ENCODE results near the gene IDH3B.

IDH3B gene

DNA sequence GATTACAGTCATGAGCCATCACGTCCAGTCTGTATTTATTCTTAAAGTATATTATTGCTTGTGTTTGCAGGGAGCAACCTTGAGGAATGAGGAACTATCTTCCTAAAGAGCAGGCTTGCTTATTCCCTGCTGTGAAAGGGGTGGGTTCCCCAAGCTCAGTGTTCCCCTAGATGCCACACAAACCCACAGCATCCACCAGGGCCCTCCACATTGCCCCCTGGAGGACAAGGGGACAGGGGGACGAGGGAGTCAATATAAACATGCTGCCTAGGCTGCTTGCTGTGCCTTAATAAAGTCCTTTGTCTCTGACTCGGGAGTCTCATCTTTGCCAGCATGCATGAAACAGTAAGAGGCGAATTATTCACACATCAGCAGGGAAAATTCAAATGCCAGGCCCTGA, 8.0 kb upstream of the IDH3B start:
- Histone ChIP-seq H2AFZ (ENCODE audit: low read length) (no peak overlapping the region), H4K20me1 (ENCODE audit: insufficient read depth, low read length) (no peaks in the 10 kb centered on the region), H3K36me3 (replicated peaks; ENCODE audit: insufficient read depth, low read length) (no peaks in the 10 kb centered on the region), H3K4me3 (ENCODE audit: low read length) (no peak overlapping the region), H3K9ac (ENCODE audit: low read length) (no peak overlapping the region), H3F3A (ENCODE audit: insufficient read depth, low read length) (no peaks in the 10 kb centered on the region), H3K9me2 (replicated peaks; ENCODE audit: insufficient read depth, low read length) (no peaks in the 10 kb centered on the region), H3K9me3 (replicated peaks; ENCODE audit: insufficient read depth, low read length) (no peaks in the 10 kb centered on the region), H3K27me3 (replicated peaks; ENCODE audit: insufficient read depth, low read length) (peaks cover 11% of the 10 kb centered on the region), H3K4me2 (ENCODE audit: low read depth, low read length) (no peak overlapping the region), H3K79me2 (ENCODE audit: low read length) (no peaks in the 10 kb centered on the region), H3K4me1 (ENCODE audit: low read length) (no peaks in the 10 kb centered on the region), H3K27ac (ENCODE audit: low read length) (no peak overlapping the region)
- DNase-seq, result no peak
- TF ChIP-seq EZH2 (optimal IDR thresholded peaks at IDR 0.05; ENCODE audit: low read depth, low read length), result no peak
- TF ChIP-seq, protein P1, sequence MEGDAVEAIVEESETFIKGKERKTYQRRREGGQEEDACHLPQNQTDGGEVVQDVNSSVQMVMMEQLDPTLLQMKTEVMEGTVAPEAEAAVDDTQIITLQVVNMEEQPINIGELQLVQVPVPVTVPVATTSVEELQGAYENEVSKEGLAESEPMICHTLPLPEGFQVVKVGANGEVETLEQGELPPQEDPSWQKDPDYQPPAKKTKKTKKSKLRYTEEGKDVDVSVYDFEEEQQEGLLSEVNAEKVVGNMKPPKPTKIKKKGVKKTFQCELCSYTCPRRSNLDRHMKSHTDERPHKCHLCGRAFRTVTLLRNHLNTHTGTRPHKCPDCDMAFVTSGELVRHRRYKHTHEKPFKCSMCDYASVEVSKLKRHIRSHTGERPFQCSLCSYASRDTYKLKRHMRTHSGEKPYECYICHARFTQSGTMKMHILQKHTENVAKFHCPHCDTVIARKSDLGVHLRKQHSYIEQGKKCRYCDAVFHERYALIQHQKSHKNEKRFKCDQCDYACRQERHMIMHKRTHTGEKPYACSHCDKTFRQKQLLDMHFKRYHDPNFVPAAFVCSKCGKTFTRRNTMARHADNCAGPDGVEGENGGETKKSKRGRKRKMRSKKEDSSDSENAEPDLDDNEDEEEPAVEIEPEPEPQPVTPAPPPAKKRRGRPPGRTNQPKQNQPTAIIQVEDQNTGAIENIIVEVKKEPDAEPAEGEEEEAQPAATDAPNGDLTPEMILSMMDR (IDR thresholded peaks at IDR 0.05; ENCODE audit: low read length), result peak; percentile 26; the same call in 1 of the 2 replicates

DNA sequence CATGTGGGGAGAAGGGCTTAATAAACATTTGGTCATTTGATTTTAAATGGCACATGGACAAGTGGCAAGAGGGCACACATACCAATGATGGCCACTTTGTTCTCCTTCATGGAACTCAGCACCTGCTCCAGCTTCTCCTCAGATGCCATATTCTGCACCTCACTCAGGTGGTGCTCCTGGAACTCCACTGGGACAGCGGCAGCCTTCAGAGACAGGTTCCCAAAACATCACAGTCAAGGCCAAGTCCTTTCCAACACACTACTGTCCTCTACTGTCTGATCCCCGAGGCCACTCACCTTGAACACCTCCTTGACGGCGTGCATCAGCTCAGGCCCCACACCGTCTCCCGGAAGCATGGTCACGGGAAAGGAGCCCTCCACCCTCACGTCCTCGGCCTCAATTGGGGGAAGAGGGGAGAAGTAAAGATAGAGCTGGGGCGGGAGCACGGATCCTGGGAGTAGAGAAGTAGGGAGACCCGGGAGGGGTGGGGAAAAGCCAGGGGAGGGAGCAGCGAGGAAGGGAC, 591 bp downstream of the IDH3B start:
- H2AFZ ChIP-seq (ENCODE audit: low read length), result peak overlapping the region; percentile 73; the same call in 1 of the 2 replicates
- H3K9me2 ChIP-seq (replicated peaks; ENCODE audit: insufficient read depth, low read length), result no peaks in the 10 kb centered on the region
- peaks cover 4% of the 10 kb centered on the region; the same call in 1 of the 2 replicates for H4K20me1 ChIP-seq (ENCODE audit: insufficient read depth, low read length)
- H3K36me3 ChIP-seq (replicated peaks; ENCODE audit: insufficient read depth, low read length), result peaks cover 5% of the 10 kb centered on the region; the same call in 1 of the 2 replicates
- no peaks in the 10 kb centered on the region for H3K9me3 ChIP-seq (replicated peaks; ENCODE audit: insufficient read depth, low read length)
- peaks cover 21% of the 10 kb centered on the region for H3F3A ChIP-seq (ENCODE audit: insufficient read depth, low read length)
- TF ChIP-seq EZH2phosphoT487 (IDR thresholded peaks at IDR 0.05; ENCODE audit: low read length) (no peak), EZH2 (optimal IDR thresholded peaks at IDR 0.05; ENCODE audit: low read depth, low read length) (no peak)
- TF ChIP-seq, protein P1 (IDR thresholded peaks at IDR 0.05; ENCODE audit: low read length), result no peak
- H3K4me2 ChIP-seq (ENCODE audit: low read depth, low read length), result peak overlapping the region; percentile 99
- H3K79me2 ChIP-seq (ENCODE audit: low read length), result peaks cover 24% of the 10 kb centered on the region
- peaks cover 6% of the 10 kb centered on the region for H3K4me1 ChIP-seq (ENCODE audit: low read length)
- H3K27ac ChIP-seq (ENCODE audit: low read length), result peak overlapping the region; percentile 85; the same call in 1 of the 2 replicates
- peak overlapping the region; percentile 100 for H3K4me3 ChIP-seq (ENCODE audit: low read length)
- H3K9ac ChIP-seq (ENCODE audit: low read length), result peak overlapping the region; percentile 78
- DNase-seq, result no peak
- H3K27me3 ChIP-seq (replicated peaks; ENCODE audit: insufficient read depth, low read length), result peaks cover 5% of the 10 kb centered on the region

DNA sequence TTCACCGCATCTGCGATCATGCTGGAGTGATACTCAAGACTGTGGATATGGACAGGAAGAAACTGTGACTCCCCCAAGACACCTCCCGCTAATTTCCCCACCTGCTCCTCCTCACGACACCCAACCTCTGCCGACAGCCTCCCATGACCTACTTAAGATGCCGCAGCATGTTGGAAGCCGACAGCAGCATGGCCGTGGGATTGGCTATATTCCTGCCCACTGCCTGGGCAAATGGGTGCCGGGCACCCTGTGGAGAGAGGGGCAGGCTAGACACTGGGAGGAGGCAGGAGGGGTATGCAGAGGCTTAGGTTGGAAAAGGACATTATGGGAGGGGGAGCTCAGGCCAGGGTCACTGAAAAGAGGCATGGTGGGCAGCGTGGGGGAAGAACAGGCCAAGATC, 4.5 kb downstream of the IDH3B start:
- no peak for DNase-seq
- Histone ChIP-seq H3K9ac (ENCODE audit: low read length) (no peak overlapping the region), H3K36me3 (replicated peaks; ENCODE audit: insufficient read depth, low read length) (peaks cover 34% of the 10 kb centered on the region), H3K4me1 (ENCODE audit: low read length) (peaks cover 10% of the 10 kb centered on the region), H4K20me1 (ENCODE audit: insufficient read depth, low read length) (peaks cover 37% of the 10 kb centered on the region), H3K79me2 (ENCODE audit: low read length) (peaks cover 49% of the 10 kb centered on the region), H3K27me3 (replicated peaks; ENCODE audit: insufficient read depth, low read length) (no peaks in the 10 kb centered on the region), H3K9me2 (replicated peaks; ENCODE audit: insufficient read depth, low read length) (no peaks in the 10 kb centered on the region), H3K4me2 (ENCODE audit: low read depth, low read length) (no peak overlapping the region), H3K9me3 (replicated peaks; ENCODE audit: insufficient read depth, low read length) (no peaks in the 10 kb centered on the region), H2AFZ (ENCODE audit: low read length) (no peak overlapping the region), H3K27ac (ENCODE audit: low read length) (no peak overlapping the region), H3F3A (ENCODE audit: insufficient read depth, low read length) (peaks cover 58% of the 10 kb centered on the region), H3K4me3 (ENCODE audit: low read length) (no peak overlapping the region)
- TF ChIP-seq EZH2 (optimal IDR thresholded peaks at IDR 0.05; ENCODE audit: low read depth, low read length) (no peak), EZH2phosphoT487 (IDR thresholded peaks at IDR 0.05; ENCODE audit: low read length) (no peak)
- TF ChIP-seq, protein P1 (IDR thresholded peaks at IDR 0.05; ENCODE audit: low read length), result no peak

Measured in MM.1S (cell line).